ENCODE results near the gene RUSF1. TPM values are rescaled to one million over a fixed set of nuclear protein-coding genes. Genes with fewer than 3 reads are reported as not detected.
"Not testable (repeated sequence)": the region's sequence is repeated elsewhere in the genome, so short reads cannot be mapped to it uniquely, and the experiment has no call there.

The RUSF1 gene
- total and polyA plus RNA-seq, 8 donors, result 58.2 to 87.2 (median 77.7) TPM

- intact Hi-C loops (cut with DNase I), result no loop called here
- H3K27ac ChIP-seq, result no peak overlapping the region
- no peaks in the 10 kb centered on the region for H3K36me3 ChIP-seq
- peak in 2 of 4 donors; percentile 86 to 90 for DNase-seq
- no peak overlapping the region for H3K4me3 ChIP-seq
- peak; percentile 75 for ATAC-seq
- peaks cover 7 to 39% of the 10 kb centered on the region in 2 donors for H3K4me1 ChIP-seq
- no peaks in the 10 kb centered on the region for H3K9me3 ChIP-seq
- no peak for TF ChIP-seq CTCF (IDR thresholded peaks at IDR 0.05)
- peaks cover 0 to 19% of the 10 kb centered on the region in 2 donors for H3K27me3 ChIP-seq
Observed at GRCh38 chr16:31484491-31485171, 23.6 kb downstream of the RUSF1 start.

GRCh38 chr16:31484048-31484447, 24.1 kb downstream of the RUSF1 start:
- H3K4me1 ChIP-seq, result peaks cover 7 to 45% of the 10 kb centered on the region in 2 donors
- intact Hi-C loops (cut with DNase I); H3K36me3 ChIP-seq; H3K9me3 ChIP-seq; H3K27ac ChIP-seq; H3K4me3 ChIP-seq; ATAC-seq: not testable (repeated sequence)
- H3K27me3 ChIP-seq, result peaks cover 0 to 19% of the 10 kb centered on the region in 2 donors
- peak in 1 of 4 donors; percentile 12 for DNase-seq

GRCh38 chr16:31483081-31483480, 25.1 kb downstream of the RUSF1 start, which contains the start of gene SLC5A2:
TSS of gene SLC5A2 (plus strand) at chr16:31483123. CDS start at chr16:31483137, 14 bp downstream.
- H3K4me1 ChIP-seq, result peaks cover 2 to 37% of the 10 kb centered on the region in 2 donors
- H3K27me3 ChIP-seq, result peaks cover 0 to 10% of the 10 kb centered on the region in 2 donors
- no peak for TF ChIP-seq CTCF (IDR thresholded peaks at IDR 0.05)
- intact Hi-C loops (cut with DNase I), result no loop called here
- H3K27ac ChIP-seq, result no peak within 1 kb of the TSS
- ATAC-seq (no peak), DNase-seq (peak in 1 of 4 donors; percentile 20)
- H3K9me3 ChIP-seq, result no peaks in the 10 kb centered on the region
- no peak within 1 kb of the TSS for H3K4me3 ChIP-seq
- H3K36me3 ChIP-seq, result peaks cover 0 to 5% of the 10 kb centered on the region in 2 donors

- peak in 1 of 4 donors; percentile 45 for DNase-seq
Observed at GRCh38 chr16:31480851-31481536, 27.2 kb downstream of the RUSF1 start.

GRCh38 chr16:31479751-31480150, 28.4 kb downstream of the RUSF1 start:
- Histone ChIP-seq H3K4me1 (peaks cover 0 to 40% of the 10 kb centered on the region in 2 donors), H3K36me3 (peaks cover 0 to 36% of the 10 kb centered on the region in 2 donors), H3K4me3 (no peak overlapping the region), H3K9me3 (no peaks in the 10 kb centered on the region), H3K27me3 (no peaks in the 10 kb centered on the region), H3K27ac (no peak overlapping the region)
- ATAC-seq (no peak), DNase-seq (peak in 1 of 4 donors; percentile 21)
- TF ChIP-seq CTCF (IDR thresholded peaks at IDR 0.05), result no peak
- intact Hi-C loops (cut with DNase I), result no loop called here

More at GRCh38 chr16:31480851-31481536, 27.2 kb downstream of the RUSF1 start:
- Histone ChIP-seq H3K4me3 (no peak overlapping the region), H3K27me3 (no peaks in the 10 kb centered on the region), H3K36me3 (peaks cover 0 to 24% of the 10 kb centered on the region in 2 donors), H3K4me1 (peaks cover 0 to 35% of the 10 kb centered on the region in 2 donors), H3K27ac (peak overlapping the region in 1 of 2 donors; percentile 37), H3K9me3 (no peaks in the 10 kb centered on the region)
- intact Hi-C loops (cut with DNase I), result no loop called here
- TF ChIP-seq CTCF (IDR thresholded peaks at IDR 0.05), result no peak
- ATAC-seq, result no peak
